Natural killer cell (primary cell): ENCODE results near the gene VPS11. TPM values are rescaled to one million over a fixed set of nuclear protein-coding genes. Genes with fewer than 3 reads are reported as not detected.

ENCODE experiments used
- ATAC-seq, 3 donors: fragments of 150-1000 bp in 2 of 3; fragments of 200-7000 bp in 1 of 3; cut with Tn5 transposase; 1 replicate in 1 of 3; 2 replicates in 2 of 3; pipeline ENCODE4 v1.10.0; 2021; ENCODE audit warnings: mild to moderate bottlenecking in 2 of 3, moderate library complexity in 2 of 3
- DNase-seq, 2 donors: peaks; one replicate each; pipeline versions ENCODE4 v3.0.0 to v3.0.0-alpha.2; 2013 to 2021; ENCODE audit warnings: mixed read lengths in 1 of 2
- H3K27ac ChIP-seq: one replicate; pipeline ENCODE4 v1.5.1; 2013; ENCODE audit warnings: mild to moderate bottlenecking, low read length
- H3K27me3 ChIP-seq: one replicate; pipeline ENCODE4 v1.6.1; 2013; ENCODE audit warnings: low read length; ENCODE audit not compliant: control insufficient read depth, insufficient read depth
- H3K36me3 ChIP-seq: one replicate; pipeline ENCODE4 v1.6.1; 2013; ENCODE audit warnings: low read length; ENCODE audit not compliant: control insufficient read depth, insufficient read depth
- H3K4me1 ChIP-seq: one replicate; pipeline ENCODE4 v1.6.1; 2013; ENCODE audit warnings: low read length; ENCODE audit not compliant: control insufficient read depth, insufficient read depth
- H3K4me3 ChIP-seq: one replicate; pipeline ENCODE4 v1.5.1; 2013; ENCODE audit warnings: low read length
- H3K9me3 ChIP-seq: one replicate; pipeline ENCODE4 v1.6.1; 2013; ENCODE audit warnings: low read length; ENCODE audit not compliant: control insufficient read depth, insufficient read depth
- H3K27ac Mint-ChIP-seq, 2 donors: one replicate each; pipeline ENCODE4 v1.8.0; 2022; ENCODE audit warnings: mild to moderate bottlenecking in 2 of 2, mixed read lengths in 2 of 2, moderate library complexity in 1 of 2
- H3K27me3 Mint-ChIP-seq, 2 donors: one replicate each; pipeline ENCODE4 v1.8.0; 2022; ENCODE audit warnings: low read depth in 2 of 2, mixed read lengths in 2 of 2
- H3K36me3 Mint-ChIP-seq: one replicate; pipeline ENCODE4 v1.8.0; 2022; ENCODE audit warnings: mixed read lengths
- H3K4me1 Mint-ChIP-seq, 2 donors: one replicate each; pipeline ENCODE4 v1.8.0; 2022; ENCODE audit warnings: mixed read lengths in 2 of 2
- H3K4me3 Mint-ChIP-seq: one replicate; pipeline ENCODE4 v1.8.0; 2022; ENCODE audit warnings: mild to moderate bottlenecking, moderate library complexity, mixed read lengths
- H3K9me3 Mint-ChIP-seq, 2 donors: one replicate each; pipeline ENCODE4 v1.8.0; 2022; ENCODE audit warnings: mixed read lengths in 2 of 2
- WGBS: methylation state at CpG from one replicate; pipeline ENCODE4 v1.1.7; 2013; ENCODE audit warnings: missing lambda C conversion rate; ENCODE audit not compliant: insufficient coverage; 5-methylcytosine and 5-hydroxymethylcytosine counted together
- intact Hi-C: fragments of 100-400 bp; cut with micrococcal nuclease; formaldehyde crosslinking; loops from one replicate; pipeline ENCODE4 v1.14.2; 2022
- total RNA-seq, 4 donors: library from RNA; stranded (reverse); fragments of 120-200 nt in 1 of 4; gene quantifications; one replicate each; pipeline versions ENCODE4 v1.2.3 to v1.2.4, GENCODE V29; 2013 to 2022
- TF ChIP-seq, protein P1 (sequence below): fragments of 200-600 bp; IDR thresholded peaks from one replicate; pipeline ENCODE4 v1.8.0; 2022; ENCODE audit warnings: antibody characterized with exemption

Gene VPS11
- total RNA-seq, 3 donors from 2014 or later (not counting 1 experiment from before 2014, with no cell fraction given) = 91.4 to 101 (median 91.7) TPM

DNA sequence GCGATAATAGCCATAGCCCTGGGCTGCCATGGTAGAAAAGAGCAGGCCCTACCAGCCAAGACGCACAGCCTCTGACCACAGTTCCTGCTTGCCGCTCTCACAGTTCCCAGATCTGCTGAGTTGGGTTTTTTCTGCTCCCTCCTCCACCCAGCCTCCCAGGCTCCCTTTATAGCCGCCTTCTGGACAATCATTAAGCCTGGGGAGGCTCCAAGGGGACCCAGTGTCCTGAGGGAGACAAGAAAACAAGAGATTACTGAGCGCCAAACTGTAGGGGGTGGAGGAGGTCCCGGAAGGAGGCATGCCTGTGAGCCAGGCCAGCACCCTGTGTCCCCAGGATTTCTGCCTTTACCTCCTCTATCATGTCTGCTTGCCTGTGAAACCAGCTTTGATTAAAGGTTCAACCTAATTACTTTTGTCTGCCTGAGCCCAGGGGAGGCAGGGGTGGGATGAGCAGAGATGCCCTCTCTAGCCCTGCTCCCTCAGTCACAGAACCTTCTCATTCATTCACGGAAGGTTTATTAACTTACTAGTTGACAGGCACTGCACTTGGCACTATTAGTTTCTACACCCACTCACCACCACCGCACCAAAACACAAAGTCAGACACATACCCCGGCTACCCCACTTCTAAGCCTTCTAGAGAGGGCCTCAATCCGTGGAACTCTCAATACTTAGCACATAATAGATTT lies 38.1 kb upstream of the VPS11 start:
- 69% methylated on average over 10 of the region's 10 CpGs for WGBS
- Mint-ChIP-seq H3K36me3 (no peaks in the 10 kb centered on the region), H3K4me1 (peaks cover 6 to 18% of the 10 kb centered on the region in 2 donors), H3K27me3 (no peaks in the 10 kb centered on the region), H3K27ac (peak overlapping the region; percentile 14 to 85), H3K9me3 (no peaks in the 10 kb centered on the region), H3K4me3 (peak overlapping the region; percentile 83)
- no peaks in the 10 kb centered on the region for H3K27me3 ChIP-seq
- peak overlapping the region; percentile 55 for H3K27ac ChIP-seq
- no peaks in the 10 kb centered on the region for H3K9me3 ChIP-seq
- H3K4me1 ChIP-seq = peaks cover 13% of the 10 kb centered on the region
- TF ChIP-seq, protein P1, sequence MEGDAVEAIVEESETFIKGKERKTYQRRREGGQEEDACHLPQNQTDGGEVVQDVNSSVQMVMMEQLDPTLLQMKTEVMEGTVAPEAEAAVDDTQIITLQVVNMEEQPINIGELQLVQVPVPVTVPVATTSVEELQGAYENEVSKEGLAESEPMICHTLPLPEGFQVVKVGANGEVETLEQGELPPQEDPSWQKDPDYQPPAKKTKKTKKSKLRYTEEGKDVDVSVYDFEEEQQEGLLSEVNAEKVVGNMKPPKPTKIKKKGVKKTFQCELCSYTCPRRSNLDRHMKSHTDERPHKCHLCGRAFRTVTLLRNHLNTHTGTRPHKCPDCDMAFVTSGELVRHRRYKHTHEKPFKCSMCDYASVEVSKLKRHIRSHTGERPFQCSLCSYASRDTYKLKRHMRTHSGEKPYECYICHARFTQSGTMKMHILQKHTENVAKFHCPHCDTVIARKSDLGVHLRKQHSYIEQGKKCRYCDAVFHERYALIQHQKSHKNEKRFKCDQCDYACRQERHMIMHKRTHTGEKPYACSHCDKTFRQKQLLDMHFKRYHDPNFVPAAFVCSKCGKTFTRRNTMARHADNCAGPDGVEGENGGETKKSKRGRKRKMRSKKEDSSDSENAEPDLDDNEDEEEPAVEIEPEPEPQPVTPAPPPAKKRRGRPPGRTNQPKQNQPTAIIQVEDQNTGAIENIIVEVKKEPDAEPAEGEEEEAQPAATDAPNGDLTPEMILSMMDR = no peak
- DNase-seq (peak in 1 of 2 donors; percentile 36), ATAC-seq (no peak)
- intact Hi-C loops = loop anchor here (1.0 to 2.0 kb wide), 4 partner anchors 11 to 65 kb away; partner anchors contain the start of genes CENATAC, HYOU1, RPS25 and TRAPPC4
- H3K36me3 ChIP-seq = peaks cover 13% of the 10 kb centered on the region
- no peak overlapping the region for H3K4me3 ChIP-seq

DNA sequence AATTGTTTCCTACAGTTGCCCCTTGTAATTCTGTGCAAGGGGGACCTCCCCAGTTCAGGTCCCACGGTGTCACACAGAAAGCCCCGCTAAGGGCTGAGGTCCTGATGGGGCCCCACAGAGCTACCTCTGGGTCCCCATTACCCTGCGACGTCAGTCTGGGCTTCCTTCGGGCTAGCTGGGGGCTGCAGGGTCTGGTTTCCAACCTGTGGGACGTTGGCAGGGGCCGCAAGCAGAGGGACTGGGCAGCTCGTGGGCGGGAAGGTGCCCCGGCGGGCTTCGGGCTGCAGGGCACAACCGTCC lies 37.6 kb upstream of the VPS11 start:
- Histone ChIP-seq H3K4me3 (peak overlapping the region; percentile 74), H3K36me3 (peaks cover 8% of the 10 kb centered on the region), H3K4me1 (peaks cover 13% of the 10 kb centered on the region), H3K9me3 (no peaks in the 10 kb centered on the region), H3K27ac (peak overlapping the region; percentile 55), H3K27me3 (no peaks in the 10 kb centered on the region)
- DNase-seq (no peak), ATAC-seq (no peak)
- H3K9me3 Mint-ChIP-seq = no peaks in the 10 kb centered on the region
- H3K36me3 Mint-ChIP-seq = no peaks in the 10 kb centered on the region
- WGBS = 9% methylated on average over 13 of the region's 13 CpGs
- H3K27ac Mint-ChIP-seq = peak overlapping the region; percentile 14 to 85
- H3K27me3 Mint-ChIP-seq = no peaks in the 10 kb centered on the region
- intact Hi-C loops = loop anchor here (1.0 to 2.0 kb wide), 4 partner anchors 12 to 65 kb away; partner anchors contain the start of genes CENATAC, HYOU1, RPS25 and TRAPPC4
- peak overlapping the region; percentile 84 for H3K4me3 Mint-ChIP-seq
- TF ChIP-seq, protein P1 = no peak
- H3K4me1 Mint-ChIP-seq = peaks cover 6 to 16% of the 10 kb centered on the region in 2 donors

DNA sequence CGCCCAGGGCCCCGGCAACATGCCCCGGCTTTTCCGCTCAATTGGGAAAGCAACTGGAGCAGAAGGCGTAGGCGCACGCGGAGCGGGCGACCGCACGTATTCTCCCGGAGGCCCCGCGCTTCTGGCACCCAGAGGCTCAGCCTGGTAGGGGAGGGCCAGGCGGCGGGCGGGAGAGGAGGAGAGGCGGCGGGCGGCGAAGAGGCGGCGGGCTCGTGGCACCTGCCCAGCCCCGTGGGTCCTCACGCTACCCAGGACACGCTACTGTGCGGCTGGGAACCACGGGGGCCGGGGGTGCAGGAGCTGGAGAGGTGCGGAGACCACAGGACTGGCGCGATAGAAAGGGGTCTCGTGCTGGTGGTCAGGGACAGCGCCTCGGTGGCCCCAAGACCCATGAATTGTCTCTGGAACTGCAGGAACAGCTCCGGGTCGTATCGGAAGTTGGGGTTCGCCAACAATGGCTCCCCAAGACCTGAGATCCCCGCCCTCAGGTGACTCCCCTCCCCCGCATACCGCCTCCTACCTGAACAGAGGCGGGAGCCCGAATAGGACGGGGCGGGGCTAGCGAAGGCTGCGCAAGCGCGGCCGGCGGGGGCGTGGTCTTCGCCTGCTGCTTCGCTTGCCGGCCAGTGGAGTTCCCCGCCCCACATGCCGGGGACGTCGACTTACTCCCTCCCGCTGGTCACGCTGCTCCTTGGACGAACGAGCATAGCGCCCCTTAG lies 37.1 kb upstream of the VPS11 start, which contains the start of gene SLC37A4:
TSS of gene SLC37A4 (minus strand) at position 549 of the 719 bp plus-strand sequence.
- Mint-ChIP-seq H3K4me3 (peak within 1 kb of the TSS; percentile 84), H3K4me1 (peaks cover under 1 to 16% of the 10 kb centered on the region in 2 donors), H3K9me3 (no peaks in the 10 kb centered on the region), H3K27ac (peak within 1 kb of the TSS; percentile 14 to 85), H3K27me3 (no peaks in the 10 kb centered on the region), H3K36me3 (no peaks in the 10 kb centered on the region)
- DNase-seq (peak; percentile 98 to 99), ATAC-seq (peak; percentile 96 to 98 (median 97))
- H3K27me3 ChIP-seq = no peaks in the 10 kb centered on the region
- intact Hi-C loops = loop anchor here (1.0 to 2.0 kb wide), 4 partner anchors 12 to 64 kb away; partner anchors contain the start of genes CENATAC, HYOU1, RPS25 and TRAPPC4
- peak within 1 kb of the TSS; percentile 55 for H3K27ac ChIP-seq
- TF ChIP-seq, protein P1 = peak; percentile 82
- under 1% methylated on average over 67 of the region's 67 CpGs for WGBS
- peaks cover 3% of the 10 kb centered on the region for H3K36me3 ChIP-seq
- H3K4me1 ChIP-seq = peaks cover 13% of the 10 kb centered on the region
- no peaks in the 10 kb centered on the region for H3K9me3 ChIP-seq
- peak within 1 kb of the TSS; percentile 74 for H3K4me3 ChIP-seq
